Renal cortex interstitium (tissue), 11 donors: ENCODE measurements around the gene TM4SF5. TPM values are rescaled to one million over a fixed set of nuclear protein-coding genes. Genes with fewer than 3 reads are reported as not detected.

Experiments used
- DNase-seq, 11 donors: peaks; one replicate each; pipeline ENCODE4 v3.0.0-alpha.2; 2013; ENCODE audit warnings: low read depth in 9 of 11, low spot score in 4 of 11; ENCODE audit errors: extremely low read depth in 1 of 11
- polyA plus RNA-seq, 3 donors: library from polyadenylated mRNA; unstranded; fragments of 120-200 nt; gene quantifications; one replicate each; pipeline ENCODE4 v1.2.1, GENCODE V29; 2013; ENCODE audit not compliant: insufficient read length in 3 of 3

Gene TM4SF5
- polyA plus RNA-seq, 3 donors, result 1.8 to 3.1 (median 2.8) TPM

DNA sequence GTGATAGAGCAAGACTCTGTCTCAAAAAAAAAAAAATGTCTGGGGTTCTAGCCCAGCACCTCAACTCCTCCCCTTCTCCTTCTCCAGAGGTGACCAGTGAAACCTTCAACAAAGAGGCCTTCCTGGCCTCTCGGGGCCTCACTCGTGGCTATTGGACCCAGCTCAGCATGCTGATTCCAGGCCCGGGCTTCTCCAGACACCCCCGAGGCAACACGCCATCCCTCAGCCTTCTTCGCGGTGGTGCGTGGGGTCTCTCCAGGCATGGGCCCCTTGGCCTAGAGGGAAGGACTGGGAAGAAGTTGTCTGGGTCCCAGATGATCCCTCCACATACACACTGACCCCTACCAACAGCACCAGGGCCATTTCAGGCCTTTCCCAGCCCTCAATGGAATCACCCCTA, 28.5 kb upstream of the TM4SF5 start:
- DNase-seq, result no peak

DNA sequence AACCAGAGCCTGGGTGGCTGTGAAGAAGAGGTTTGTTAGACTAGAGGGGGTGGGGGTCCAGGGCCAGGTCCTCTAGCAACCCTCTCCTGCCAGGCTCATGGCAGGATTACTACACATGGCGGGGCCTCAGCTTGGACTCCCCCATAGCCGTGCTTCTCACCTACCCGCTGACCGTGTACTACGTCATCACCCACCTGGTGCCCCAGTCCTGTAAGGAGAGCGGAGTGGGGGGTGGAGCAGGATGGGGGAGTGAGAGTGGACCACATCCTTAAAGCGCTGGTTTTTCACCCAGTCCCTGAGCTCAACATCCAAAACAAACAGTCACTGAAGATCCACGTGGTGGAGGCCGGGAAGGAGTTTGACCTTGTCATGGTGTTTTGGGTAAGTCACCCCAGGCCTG, 27.8 kb upstream of the TM4SF5 start:
- DNase-seq, result no peak

GRCh38 chr17:4744999-4745969, 26.4 kb upstream of the TM4SF5 start:
- no peak for DNase-seq

- no peak for DNase-seq
Observed at GRCh38 chr17:4747847-4748246, 23.8 kb upstream of the TM4SF5 start.

- DNase-seq, result no peak
Observed at GRCh38 chr17:4748686-4749085, 23.0 kb upstream of the TM4SF5 start.

- no peak for DNase-seq
Observed at GRCh38 chr17:4750606-4751005, 21.1 kb upstream of the TM4SF5 start.

- DNase-seq, result no peak
Observed at GRCh38 chr17:4751932-4752331, 19.8 kb upstream of the TM4SF5 start.

GRCh38 chr17:4753392-4753791, 18.3 kb upstream of the TM4SF5 start:
- DNase-seq, result no peak

- no peak for DNase-seq
Observed at GRCh38 chr17:4759776-4760236, 11.9 kb upstream of the TM4SF5 start.

DNA sequence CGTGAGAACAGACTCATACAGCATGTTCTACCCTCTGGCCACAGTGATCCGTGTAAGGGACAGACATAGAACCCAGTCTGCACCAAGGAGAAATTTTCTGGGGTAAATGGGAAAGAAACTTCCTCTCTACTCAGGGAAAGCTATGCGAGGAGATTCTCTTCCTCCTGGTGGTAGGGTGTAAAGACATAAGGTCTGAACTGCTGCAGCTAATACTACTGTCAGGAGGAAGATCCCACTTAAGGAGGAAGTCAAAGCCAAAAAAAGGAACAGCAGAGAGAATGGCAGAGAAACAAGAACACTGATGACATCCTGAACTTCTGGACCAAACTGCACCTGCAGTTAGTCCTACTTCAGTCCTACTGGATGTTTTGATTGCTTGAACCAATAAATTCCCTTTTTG, 7.1 kb upstream of the TM4SF5 start:
- no peak for DNase-seq

DNA sequence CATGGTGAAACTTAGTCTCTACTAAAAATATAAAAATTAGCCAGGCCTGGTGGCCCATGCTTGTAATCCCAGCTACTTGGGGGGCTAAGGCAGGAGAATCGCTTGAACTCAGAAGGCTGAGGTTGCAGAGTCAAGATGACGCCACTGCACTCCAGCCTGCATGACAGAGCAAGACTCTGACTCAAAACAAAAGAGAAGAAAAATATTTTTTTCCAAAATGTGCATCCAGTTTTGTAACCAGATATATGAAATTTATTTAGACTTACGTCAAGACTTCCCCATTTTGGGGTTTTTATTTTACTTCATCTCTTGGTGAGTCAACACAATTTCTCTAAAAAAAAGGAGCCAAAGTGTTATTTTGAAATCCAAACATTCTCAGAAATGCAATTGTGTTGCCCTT, 5.5 kb upstream of the TM4SF5 start:
- no peak for DNase-seq

GRCh38 chr17:4766723-4767122, 5.0 kb upstream of the TM4SF5 start:
- DNase-seq, result no peak

DNA sequence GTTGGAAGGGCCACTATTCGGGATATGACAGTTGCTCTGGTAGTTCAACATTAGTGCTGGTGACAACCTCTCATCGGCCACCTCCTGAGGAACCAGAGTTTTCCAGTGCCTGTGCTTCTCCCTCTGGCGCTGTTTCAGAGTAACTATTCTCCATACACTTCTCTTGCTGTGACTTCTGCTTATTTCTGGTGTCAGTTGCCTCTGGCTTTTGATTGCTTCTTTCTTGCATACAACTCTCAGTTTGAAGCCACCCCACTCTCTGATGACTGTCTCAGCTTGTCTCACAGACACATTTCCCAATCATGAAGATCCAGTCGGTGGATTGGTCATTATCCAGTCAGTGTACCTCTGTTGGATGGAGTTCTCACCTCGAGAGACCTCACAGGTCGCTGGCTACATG, 3.4 kb upstream of the TM4SF5 start:
- DNase-seq, result no peak

- no peak for DNase-seq
Observed at GRCh38 chr17:4769628-4770027, 2.1 kb upstream of the TM4SF5 start.

DNA sequence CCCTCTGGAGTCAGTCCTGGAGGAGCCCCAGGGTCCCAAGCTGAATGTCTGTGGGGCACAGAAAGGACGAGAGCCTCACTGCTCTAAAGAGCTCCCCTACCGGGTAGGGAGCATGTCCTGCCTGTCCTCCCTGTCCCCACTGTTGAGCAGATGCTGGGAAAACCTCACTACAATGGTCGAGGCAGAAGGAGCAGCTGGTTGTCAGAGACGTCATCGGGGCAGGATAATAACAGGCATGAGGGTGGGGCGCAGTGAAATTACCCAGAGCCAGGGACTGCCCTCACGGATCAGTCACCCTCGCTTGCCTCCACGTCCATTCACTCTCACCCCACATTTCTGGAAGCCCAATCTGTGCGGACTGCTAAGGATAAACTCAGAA, 538 bp downstream of the TM4SF5 start:
- DNase-seq, result no peak

DNA sequence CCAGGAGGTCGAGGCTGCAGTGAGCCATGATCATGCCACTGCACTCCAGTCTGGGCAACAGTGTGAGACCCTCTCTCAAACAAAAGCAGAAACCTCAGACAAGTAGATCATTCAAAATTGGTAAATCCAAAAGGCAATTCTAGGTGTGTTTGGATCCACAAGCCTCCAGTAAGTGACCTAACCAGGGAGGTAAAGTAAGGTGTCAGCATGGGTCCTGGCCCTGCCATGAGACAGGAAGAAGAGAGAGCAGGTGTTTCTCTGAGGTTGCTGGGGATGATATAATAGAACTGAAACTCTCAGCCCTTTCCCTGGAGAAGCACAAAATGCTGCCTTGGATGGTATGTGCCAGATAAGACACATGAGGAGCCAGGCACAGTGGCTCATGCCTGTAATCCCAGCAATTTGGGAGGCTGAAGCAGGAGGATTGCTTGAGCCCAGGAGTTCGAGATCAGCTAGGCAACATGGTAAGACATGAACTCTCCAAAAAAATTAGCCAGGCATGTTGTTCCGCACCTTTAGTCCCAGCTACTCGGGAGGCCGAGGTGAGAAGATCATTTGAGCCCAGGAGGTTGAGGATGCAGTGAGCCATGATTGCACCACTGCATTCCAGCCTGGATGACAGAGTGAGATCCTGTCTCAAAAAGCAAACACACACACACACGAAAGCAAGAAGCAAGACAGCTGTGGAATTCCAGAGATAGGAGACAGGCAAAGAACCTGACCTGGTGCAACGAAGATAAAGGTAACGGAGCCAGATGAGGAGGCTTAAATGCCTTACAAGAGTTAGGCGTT, 6.5 kb downstream of the TM4SF5 start:
- DNase-seq, result no peak

DNA sequence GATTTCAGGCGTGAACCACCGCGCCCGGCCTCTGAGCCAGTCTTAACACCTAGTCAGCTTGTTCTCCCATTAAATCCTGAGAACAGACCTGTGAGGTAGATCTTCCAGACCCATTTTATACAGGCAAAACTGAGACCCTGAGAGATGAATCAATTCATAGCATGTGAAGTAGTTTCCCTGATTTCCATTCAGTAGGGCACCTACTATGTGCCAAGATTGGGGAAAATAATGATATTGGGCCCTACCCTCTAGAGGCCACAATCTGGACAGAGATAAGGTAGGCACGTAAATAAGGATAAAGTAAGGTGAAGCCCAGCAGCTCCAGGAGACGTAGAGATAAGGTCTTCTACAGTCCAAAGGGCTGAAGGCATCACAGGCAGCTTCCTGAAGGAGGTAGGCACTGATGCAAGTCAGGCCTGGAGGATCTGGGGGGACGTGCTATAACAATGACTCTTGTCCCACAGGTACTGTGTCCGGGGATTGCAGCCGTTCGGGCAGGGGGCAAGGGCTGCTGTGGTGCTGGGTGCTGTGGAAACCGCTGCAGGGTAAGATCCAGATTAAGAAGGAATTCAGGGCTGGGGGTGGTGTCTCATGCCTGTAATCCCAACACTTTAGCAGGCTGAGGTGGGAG, 8.8 kb downstream of the TM4SF5 start:
- DNase-seq, result no peak

DNA sequence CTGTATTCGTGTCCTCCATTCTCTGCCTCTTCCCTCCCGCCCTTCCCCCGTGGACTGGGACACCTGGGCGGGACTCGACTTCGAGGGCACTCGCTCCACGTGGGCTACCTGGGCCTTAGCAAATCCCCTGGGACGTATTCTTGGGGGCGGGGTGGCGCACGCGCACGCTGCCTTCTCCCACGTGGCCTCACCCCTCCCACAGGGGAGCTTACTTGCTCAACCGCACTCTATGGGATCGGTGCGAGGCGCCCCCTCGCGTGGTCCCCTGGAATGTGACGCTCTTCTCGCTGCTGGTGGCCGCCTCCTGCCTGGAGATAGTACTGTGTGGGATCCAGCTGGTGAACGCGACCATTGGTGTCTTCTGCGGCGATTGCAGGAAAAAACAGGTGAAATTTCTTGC, 11.0 kb downstream of the TM4SF5 start:
- DNase-seq, result no peak

- peak in 1 of 11 donors; percentile 11 for DNase-seq
Observed at GRCh38 chr17:4785311-4786105, 13.8 kb downstream of the TM4SF5 start.
